Measurements from ENCODE around the gene ANO1. TPM values are rescaled to one million over a fixed set of nuclear protein-coding genes. Genes with fewer than 3 reads are reported as not detected.

The ANO1 gene
- polyA plus RNA-seq, 1 of the 3 experiments (the other 2 are of a cell fraction) = not detected

DNA sequence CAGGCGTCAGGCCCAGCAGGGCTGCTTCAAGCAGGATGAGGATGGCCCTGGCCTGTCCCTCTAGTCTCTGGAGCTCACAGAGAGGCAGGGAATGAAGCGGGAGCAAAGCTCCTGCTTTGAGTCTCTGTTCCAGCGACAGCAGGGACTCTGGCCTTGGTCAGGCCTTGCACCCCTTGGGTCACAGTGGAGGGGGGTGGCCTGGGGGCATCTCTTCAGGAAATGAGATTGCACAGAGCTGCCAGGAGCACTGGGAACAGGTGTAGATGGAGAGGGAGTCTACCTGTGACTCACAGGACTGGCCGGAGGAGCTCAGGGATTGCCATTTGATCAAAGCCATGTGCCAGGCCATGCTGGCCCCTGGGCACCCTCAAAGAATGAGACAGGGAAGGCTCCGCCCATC is 1.6 kb downstream of the ANO1 start:
- ChIA-PET POLR2A (interaction anchor here (0.6 kb wide), 1 partner anchor 161 kb away, joined by 3 read pairs; no protein-coding TSS in a partner anchor), CTCF (interaction anchor here (0.8 to 2.0 kb wide), 3 partner anchors 9 to 161 kb away, joined by 3 to 10 read pairs (median 4); no protein-coding TSS in a partner anchor)
- H3K9me3 ChIP-seq = no peaks in the 10 kb centered on the region
- H2AFZ ChIP-seq (ENCODE audit: low read depth) = no peak overlapping the region
- no peak overlapping the region for H3K27ac ChIP-seq (ENCODE audit: low read depth in 2 of 2, low read length in 1 of 2)
- no peaks in the 10 kb centered on the region for H3F3A ChIP-seq (replicated peaks; ENCODE audit: insufficient read depth)
- H3K9me2 ChIP-seq = no peaks in the 10 kb centered on the region
- H3K79me2 ChIP-seq (ENCODE audit: insufficient read depth) = no peaks in the 10 kb centered on the region
- H3K27me3 ChIP-seq (ENCODE audit: insufficient read depth) = peaks cover 8% of the 10 kb centered on the region; the same call in 1 of the 2 replicates
- WGBS (ENCODE audit: low lambda C conversion rate) = 39% methylated on average over 5 of the region's 5 CpGs
- H3K36me3 ChIP-seq (replicated peaks in 1 of 2; ENCODE audit: control insufficient read depth in 1 of 2, insufficient read depth in 2 of 2, low read length in 1 of 2) = no peaks in the 10 kb centered on the region
- TF ChIP-seq, protein P1, sequence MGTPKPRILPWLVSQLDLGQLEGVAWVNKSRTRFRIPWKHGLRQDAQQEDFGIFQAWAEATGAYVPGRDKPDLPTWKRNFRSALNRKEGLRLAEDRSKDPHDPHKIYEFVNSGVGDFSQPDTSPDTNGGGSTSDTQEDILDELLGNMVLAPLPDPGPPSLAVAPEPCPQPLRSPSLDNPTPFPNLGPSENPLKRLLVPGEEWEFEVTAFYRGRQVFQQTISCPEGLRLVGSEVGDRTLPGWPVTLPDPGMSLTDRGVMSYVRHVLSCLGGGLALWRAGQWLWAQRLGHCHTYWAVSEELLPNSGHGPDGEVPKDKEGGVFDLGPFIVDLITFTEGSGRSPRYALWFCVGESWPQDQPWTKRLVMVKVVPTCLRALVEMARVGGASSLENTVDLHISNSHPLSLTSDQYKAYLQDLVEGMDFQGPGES (IDR thresholded peaks at IDR 0.05; ENCODE audit: low read depth, low read length) = no peak
- TF ChIP-seq NFIC (IDR thresholded peaks at IDR 0.05; ENCODE audit: borderline replicate concordance) (no peak), MEF2A (IDR thresholded peaks at IDR 0.05; ENCODE audit: borderline replicate concordance, low read depth) (no peak), ELF1 (IDR thresholded peaks at IDR 0.05) (no peak), FOSL2 (IDR thresholded peaks at IDR 0.05; ENCODE audit: borderline replicate concordance, low read depth) (no peak), RAD21 (IDR thresholded peaks at IDR 0.05; ENCODE audit: low read length) (no peak), GABPA (IDR thresholded peaks at IDR 0.05; ENCODE audit: low read depth) (no peak), SMC3 (IDR thresholded peaks at IDR 0.05; ENCODE audit: low read depth, low read length) (no peak), SIN3A (IDR thresholded peaks at IDR 0.05; ENCODE audit: borderline replicate concordance, low read depth, low read length) (no peak), USF1 (IDR thresholded peaks at IDR 0.05; ENCODE audit: borderline replicate concordance, low read depth) (no peak), TCF12 (IDR thresholded peaks at IDR 0.05) (no peak), NRF1 (IDR thresholded peaks at IDR 0.05; ENCODE audit: low read depth, low read length) (no peak), GATA2 (CRISPR knock-in tag; IDR thresholded peaks at IDR 0.05) (no peak), MXI1 (IDR thresholded peaks at IDR 0.05; ENCODE audit: low read depth, low read length) (no peak), CTCF (IDR thresholded peaks at IDR 0.05) (no peak), PBX3 (IDR thresholded peaks at IDR 0.05) (no peak), RFX5 (IDR thresholded peaks at IDR 0.05; ENCODE audit: low read length) (no peak), EP300 (IDR thresholded peaks at IDR 0.05; ENCODE audit: borderline replicate concordance in 1 of 2, low read depth in 1 of 2, low read length in 1 of 2) (no peak), TEAD4 (IDR thresholded peaks at IDR 0.05; ENCODE audit: borderline replicate concordance, insufficient read depth) (no peak)
- H3K4me3 ChIP-seq (ENCODE audit: low read depth in 2 of 2, low read length in 1 of 2) = no peak overlapping the region
- DNase-seq = no peak
- H3K4me2 ChIP-seq = no peak overlapping the region
- H3K9ac ChIP-seq = no peak overlapping the region
- H4K20me1 ChIP-seq (ENCODE audit: insufficient read depth) = no peaks in the 10 kb centered on the region
- H3K4me1 ChIP-seq (ENCODE audit: control insufficient read depth in 1 of 2, insufficient read depth in 2 of 2, low read depth in 1 of 2, low read length in 1 of 2) = peaks cover 0 to 5% of the 10 kb centered on the region in 2 experiments; a peak in 1 of 4 replicates
